Kidney (tissue), 14 donors: ENCODE data around the gene TMEM200B. TPM values are rescaled to one million over a fixed set of nuclear protein-coding genes. Genes with fewer than 3 reads are reported as not detected.

Experiments
- DNase-seq, 5 donors: peaks; one replicate each; pipeline ENCODE4 v3.0.0-alpha.2; 2013 to 2020
- FAIRE-seq: peaks from 2 replicates; lab custom pipeline; 2012; peaks lifted over from hg19 to GRCh38; lab: Jason Lieb, UNC
- H3K27ac ChIP-seq, 2 donors: one replicate each; pipeline ENCODE4 v1.7.0; 2013; ENCODE audit warnings: low read depth in 2 of 2, low read length in 2 of 2, inconsistent platforms in 1 of 2
- H3K27me3 ChIP-seq: one replicate; pipeline ENCODE4 v1.7.1; 2013; ENCODE audit warnings: low read length, inconsistent platforms; ENCODE audit not compliant: control insufficient read depth, insufficient read depth
- H3K36me3 ChIP-seq, 3 donors: one replicate each; pipeline versions ENCODE4 v1.7.0 to v1.7.1; 2013; ENCODE audit warnings: low read length in 3 of 3, control low read depth in 1 of 3, inconsistent platforms in 1 of 3; ENCODE audit not compliant: insufficient read depth in 3 of 3, control insufficient read depth in 2 of 3
- H3K4me1 ChIP-seq, 3 donors: one replicate each; pipeline versions ENCODE4 v1.7.0 to v1.7.1; 2013; ENCODE audit warnings: low read length in 3 of 3, inconsistent platforms in 1 of 3, low read depth in 1 of 3; ENCODE audit not compliant: control insufficient read depth in 2 of 3, insufficient read depth in 2 of 3
- H3K4me3 ChIP-seq, 3 donors: one replicate each; pipeline versions ENCODE4 v1.7.0 to v1.8.1; 2013; ENCODE audit warnings: low read length in 3 of 3, control low read depth in 1 of 3, inconsistent platforms in 1 of 3
- H3K9ac ChIP-seq, 3 donors: one replicate each; pipeline versions ENCODE4 v1.7.0 to v1.7.1; 2013; ENCODE audit warnings: low read length in 3 of 3, control low read depth in 1 of 3, inconsistent platforms in 1 of 3
- H3K9me3 ChIP-seq, 3 donors: one replicate each; pipeline versions ENCODE4 v1.7.0 to v1.7.1; 2013; ENCODE audit warnings: low read length in 3 of 3, control low read depth in 1 of 3, inconsistent platforms in 1 of 3; ENCODE audit not compliant: control insufficient read depth in 2 of 3, insufficient read depth in 1 of 3
- intact Hi-C: fragments of 100-400 bp; cut with DNase I; formaldehyde crosslinking; loops from one replicate; pipeline ENCODE4 v1.11.1; 2022
- polyA plus RNA-seq: library from polyadenylated mRNA; stranded (reverse); fragments of 350-450 nt; fragmentation: Illumina TruSeq; extraction: RNeasy Lipid Tissue Mini Kit (QIAGEN cat#74804); gene quantifications from one replicate; pipeline ENCODE4 v1.2.3, GENCODE V29; 2014; ENCODE audit warnings: low read depth, low replicate concordance; ENCODE audit not compliant: insufficient read depth
- total RNA-seq: library from RNA; stranded (reverse); fragmentation: NEBNext Ultra II Directional; extraction: Animal tissue kit (Norgen Biotek cat#: 25700); gene quantifications from one replicate; pipeline ENCODE4 v1.2.1, GENCODE V29; 2021
- TF ChIP-seq, protein P1 (sequence below): IDR thresholded peaks from 3 replicates; pipeline ENCODE4 v1.5.1; 2012; ENCODE audit warnings: mild to moderate bottlenecking, moderate library complexity, borderline replicate concordance; ENCODE audit not compliant: insufficient read depth; ENCODE audit errors: extremely low read depth
- donor health status: control.
- donor health status: control.
- donor health status: control.
- donor health status: control.
- donor health status: control.
- donor health status: DM: yes; HTN: yes; CAD: no.
- donor health status: Normal renal cell carcinoma (clear cell type).

TMEM200B gene
- total and polyA plus RNA-seq, 2 donors from 2014 or later = 7.6 to 8.6 TPM

DNA sequence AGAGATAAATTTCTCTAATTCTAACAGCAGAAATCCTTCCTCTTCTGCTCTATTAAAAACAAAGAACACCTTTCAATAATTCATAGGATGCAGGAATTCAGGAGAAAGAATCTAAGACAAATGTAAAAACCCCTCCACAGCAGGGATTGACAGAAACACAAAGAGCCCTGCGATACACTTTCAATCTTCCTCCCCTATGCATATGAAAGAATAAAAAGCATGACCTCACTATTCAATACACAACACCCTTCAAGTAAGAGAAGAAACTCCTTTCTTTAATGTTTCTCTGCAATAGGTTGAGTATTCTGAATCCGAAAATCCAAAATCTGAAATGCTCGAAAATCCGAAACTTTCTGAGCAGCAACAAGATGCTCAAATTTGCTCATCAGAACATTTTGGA is 40.9 kb upstream of the TMEM200B start:
- H3K36me3 ChIP-seq = peaks cover 3 to 25% (median 5%) of the 10 kb centered on the region in 3 donors
- intact Hi-C loops = no loop called here
- no peaks in the 10 kb centered on the region for H3K9me3 ChIP-seq
- no peak for DNase-seq
- H3K4me3 ChIP-seq = no peak overlapping the region
- TF ChIP-seq, protein P1, sequence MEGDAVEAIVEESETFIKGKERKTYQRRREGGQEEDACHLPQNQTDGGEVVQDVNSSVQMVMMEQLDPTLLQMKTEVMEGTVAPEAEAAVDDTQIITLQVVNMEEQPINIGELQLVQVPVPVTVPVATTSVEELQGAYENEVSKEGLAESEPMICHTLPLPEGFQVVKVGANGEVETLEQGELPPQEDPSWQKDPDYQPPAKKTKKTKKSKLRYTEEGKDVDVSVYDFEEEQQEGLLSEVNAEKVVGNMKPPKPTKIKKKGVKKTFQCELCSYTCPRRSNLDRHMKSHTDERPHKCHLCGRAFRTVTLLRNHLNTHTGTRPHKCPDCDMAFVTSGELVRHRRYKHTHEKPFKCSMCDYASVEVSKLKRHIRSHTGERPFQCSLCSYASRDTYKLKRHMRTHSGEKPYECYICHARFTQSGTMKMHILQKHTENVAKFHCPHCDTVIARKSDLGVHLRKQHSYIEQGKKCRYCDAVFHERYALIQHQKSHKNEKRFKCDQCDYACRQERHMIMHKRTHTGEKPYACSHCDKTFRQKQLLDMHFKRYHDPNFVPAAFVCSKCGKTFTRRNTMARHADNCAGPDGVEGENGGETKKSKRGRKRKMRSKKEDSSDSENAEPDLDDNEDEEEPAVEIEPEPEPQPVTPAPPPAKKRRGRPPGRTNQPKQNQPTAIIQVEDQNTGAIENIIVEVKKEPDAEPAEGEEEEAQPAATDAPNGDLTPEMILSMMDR = no peak
- no peak overlapping the region for H3K27ac ChIP-seq
- no peaks in the 10 kb centered on the region for H3K27me3 ChIP-seq
- FAIRE-seq = no peak
- no peak overlapping the region for H3K9ac ChIP-seq
- peaks cover 3 to 66% (median 27%) of the 10 kb centered on the region in 3 donors for H3K4me1 ChIP-seq

DNA sequence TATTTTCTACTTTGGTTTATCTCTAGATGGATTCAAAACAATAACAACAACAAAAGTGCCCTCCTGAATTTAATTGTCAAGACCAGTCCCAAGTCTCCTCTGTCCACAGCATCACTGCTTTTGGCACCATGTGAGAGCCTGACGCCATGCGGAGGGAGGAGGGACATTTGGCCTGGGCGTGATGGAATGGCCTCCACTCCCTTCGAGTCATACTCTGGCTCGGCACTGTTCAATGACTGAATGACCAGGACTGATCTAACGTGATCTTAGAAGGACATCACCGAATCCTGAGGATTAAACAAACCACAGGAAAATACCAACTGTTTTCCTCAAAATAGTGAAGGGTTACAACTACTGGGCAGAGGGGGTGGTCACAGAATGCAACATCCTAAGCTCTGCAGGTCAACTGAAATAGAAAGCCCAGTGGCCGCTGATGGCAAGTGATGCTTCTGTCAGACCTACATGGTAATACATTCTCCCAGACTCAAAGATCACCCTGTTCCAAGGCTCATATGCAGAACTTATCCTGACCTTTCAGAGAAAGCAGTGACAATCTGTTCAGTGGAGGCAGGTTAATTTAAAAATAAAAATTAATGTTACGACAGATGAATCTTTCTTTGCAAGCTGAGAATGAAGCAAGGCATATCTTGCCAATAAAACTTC is 38.9 kb upstream of the TMEM200B start:
- intact Hi-C loops = no loop called here
- Histone ChIP-seq H3K9me3 (no peaks in the 10 kb centered on the region), H3K4me3 (no peak overlapping the region), H3K36me3 (peaks cover 11 to 29% (median 13%) of the 10 kb centered on the region in 3 donors), H3K27ac (peak overlapping the region in 1 of 2 donors; percentile 4), H3K9ac (no peak overlapping the region), H3K4me1 (peaks cover 3 to 59% (median 24%) of the 10 kb centered on the region in 3 donors), H3K27me3 (no peaks in the 10 kb centered on the region)
- no peak for FAIRE-seq
- TF ChIP-seq, protein P1 = no peak
- peak in 1 of 5 donors; percentile 23 for DNase-seq

DNA sequence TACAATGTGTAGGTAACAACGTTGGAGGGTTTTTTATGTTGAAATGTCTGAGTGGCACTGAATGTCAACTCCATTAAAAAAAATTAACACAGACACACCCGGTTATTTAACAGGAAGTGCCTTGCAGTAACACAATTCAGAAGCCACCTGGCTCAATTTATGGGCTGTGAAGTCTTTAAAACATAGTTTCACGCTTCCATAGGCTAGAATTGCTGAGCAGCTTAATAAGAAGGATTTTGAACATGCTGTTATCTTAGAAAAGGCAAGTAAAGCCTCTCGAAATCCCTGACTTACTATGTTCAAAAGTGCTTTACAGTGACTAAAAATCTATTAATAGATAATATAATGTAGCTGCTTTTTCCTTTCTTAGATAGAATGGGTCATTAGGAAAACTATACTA is 38.3 kb upstream of the TMEM200B start:
- no peak overlapping the region for H3K4me3 ChIP-seq

More for the DNA sequence above, 38.3 kb upstream of the TMEM200B start:
- TF ChIP-seq, protein P1 = no peak
- Histone ChIP-seq H3K27ac (no peak overlapping the region), H3K9me3 (no peaks in the 10 kb centered on the region), H3K36me3 (peaks cover 11 to 29% (median 13%) of the 10 kb centered on the region in 3 donors), H3K4me1 (peaks cover 3 to 60% (median 27%) of the 10 kb centered on the region in 3 donors), H3K9ac (no peak overlapping the region), H3K27me3 (no peaks in the 10 kb centered on the region)
- FAIRE-seq (no peak), DNase-seq (peak in 2 of 5 donors; percentile 60 to 67)
- intact Hi-C loops = no loop called here
